Neural progenitor cell (in vitro differentiated cells): ENCODE data around the gene COX4I2.

ENCODE experiments used
- CTCF ChIP-seq: fragments of 200-600 bp; sonication (generic); IDR thresholded peaks from 2 replicates; pipeline ENCODE4 v1.5.1; 2017; ENCODE audit warnings: antibody characterized with exemption, mild to moderate bottlenecking
- EZH2 ChIP-seq: fragments of 200-600 bp; sonication (generic); IDR thresholded peaks from 2 replicates; pipeline ENCODE4 v1.6.1; 2017; ENCODE audit warnings: antibody characterized with exemption, mild to moderate bottlenecking, moderate library complexity
- EZH2phosphoT487 ChIP-seq: fragments of 200-600 bp; sonication (generic); IDR thresholded peaks from 2 replicates; pipeline ENCODE4 v1.6.1; 2017; ENCODE audit warnings: antibody characterized with exemption

GRCh38 chr20:31643522-31643921 lies 5.8 kb downstream of the COX4I2 start:
- TF ChIP-seq CTCF, result no peak
- TF ChIP-seq EZH2, result no peak
- no peak for TF ChIP-seq EZH2phosphoT487
